ENCODE data around the gene ZBTB20.

Gene ZBTB20

GRCh38 chr3:114299941-114300624 is 847.0 kb downstream of the ZBTB20 start:
- no peak for DNase-seq

GRCh38 chr3:114299421-114299820 is 847.7 kb downstream of the ZBTB20 start:
- no peak for DNase-seq

DNA sequence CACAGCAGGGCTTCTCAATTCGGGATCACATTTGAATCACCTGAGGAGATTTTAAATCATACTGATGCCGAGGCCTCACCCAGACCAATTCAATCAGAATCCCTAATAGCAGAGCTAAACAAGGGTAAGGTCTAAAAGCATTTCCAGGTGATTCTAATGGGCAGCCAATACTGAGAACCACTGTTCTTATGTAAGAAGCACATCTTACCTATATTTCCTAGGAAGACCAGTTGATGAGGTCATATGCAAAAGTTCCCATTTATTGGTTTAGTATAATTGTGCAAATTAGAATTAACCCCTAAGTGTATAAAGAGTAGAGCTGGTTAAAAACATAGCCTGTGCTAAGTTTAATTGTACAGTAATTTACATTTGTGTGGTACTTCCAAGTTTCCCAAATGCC is 851.1 kb downstream of the ZBTB20 start:
- DNase-seq = no peak

DNA sequence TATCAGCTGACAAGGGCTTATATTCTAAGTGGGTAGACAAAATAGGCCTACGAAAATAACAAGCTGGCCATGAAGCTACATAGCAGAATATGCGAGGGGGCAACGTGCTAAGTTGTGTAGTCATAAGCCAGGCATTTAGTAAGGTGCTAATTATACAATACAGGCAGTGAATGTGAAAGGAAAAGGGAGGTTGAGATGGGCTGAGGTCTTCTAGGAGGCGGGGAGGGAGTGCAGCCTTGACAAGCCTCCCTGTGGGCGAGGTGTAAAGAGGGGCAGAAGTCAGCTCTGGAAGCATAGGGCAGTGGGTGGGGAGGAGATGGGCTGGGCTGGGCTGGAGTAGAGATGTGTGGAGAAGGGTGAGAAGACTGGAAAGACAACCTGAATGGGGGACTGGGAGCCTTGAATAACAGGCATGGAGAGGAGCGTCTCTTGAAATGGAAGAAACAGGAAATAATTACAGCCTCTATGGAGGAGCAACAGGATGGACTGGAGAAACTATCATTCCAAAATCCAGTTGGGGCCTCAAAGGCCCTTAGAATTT is 852.1 kb downstream of the ZBTB20 start:
- DNase-seq = no peak

DNA sequence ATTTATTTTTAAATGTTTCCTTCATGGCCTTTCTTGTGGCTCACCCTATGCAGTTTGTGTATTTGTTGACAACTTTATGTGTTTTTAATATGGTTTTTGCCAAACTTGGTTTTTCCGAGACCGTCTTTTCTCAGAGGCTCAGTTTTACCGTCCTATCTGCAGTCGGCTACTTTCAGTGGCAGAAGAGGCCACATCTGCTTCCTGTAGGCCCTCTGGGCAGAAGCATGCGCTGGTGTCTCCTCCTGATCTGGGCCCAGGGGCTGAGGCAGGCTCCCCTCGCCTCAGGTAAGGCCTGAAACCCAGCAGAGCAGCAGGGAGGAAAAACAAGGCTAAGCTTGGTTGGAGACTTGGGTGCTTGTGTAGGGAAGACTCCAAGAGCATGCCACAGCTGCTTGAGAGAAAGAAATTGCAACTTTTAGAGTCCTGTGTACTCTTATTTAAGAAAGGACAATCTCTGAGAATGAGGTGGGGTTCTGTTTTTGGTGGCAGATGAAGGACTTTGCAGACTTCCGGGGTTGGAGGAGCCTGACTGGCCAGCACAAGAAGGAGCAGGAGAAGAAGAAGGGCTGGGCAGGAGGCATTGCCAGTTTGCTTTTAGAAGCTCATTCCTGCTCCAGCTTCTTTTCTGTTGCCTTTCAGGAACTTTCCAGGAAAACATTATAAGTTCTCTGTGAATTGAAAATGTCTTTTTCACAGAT is 853.1 kb downstream of the ZBTB20 start, which contains the start of gene TIGIT:
TIGIT (plus strand) TSS at position 191 of the 698 bp plus-strand sequence; CDS start at position 225, 34 bp downstream.
- DNase-seq = no peak

DNA sequence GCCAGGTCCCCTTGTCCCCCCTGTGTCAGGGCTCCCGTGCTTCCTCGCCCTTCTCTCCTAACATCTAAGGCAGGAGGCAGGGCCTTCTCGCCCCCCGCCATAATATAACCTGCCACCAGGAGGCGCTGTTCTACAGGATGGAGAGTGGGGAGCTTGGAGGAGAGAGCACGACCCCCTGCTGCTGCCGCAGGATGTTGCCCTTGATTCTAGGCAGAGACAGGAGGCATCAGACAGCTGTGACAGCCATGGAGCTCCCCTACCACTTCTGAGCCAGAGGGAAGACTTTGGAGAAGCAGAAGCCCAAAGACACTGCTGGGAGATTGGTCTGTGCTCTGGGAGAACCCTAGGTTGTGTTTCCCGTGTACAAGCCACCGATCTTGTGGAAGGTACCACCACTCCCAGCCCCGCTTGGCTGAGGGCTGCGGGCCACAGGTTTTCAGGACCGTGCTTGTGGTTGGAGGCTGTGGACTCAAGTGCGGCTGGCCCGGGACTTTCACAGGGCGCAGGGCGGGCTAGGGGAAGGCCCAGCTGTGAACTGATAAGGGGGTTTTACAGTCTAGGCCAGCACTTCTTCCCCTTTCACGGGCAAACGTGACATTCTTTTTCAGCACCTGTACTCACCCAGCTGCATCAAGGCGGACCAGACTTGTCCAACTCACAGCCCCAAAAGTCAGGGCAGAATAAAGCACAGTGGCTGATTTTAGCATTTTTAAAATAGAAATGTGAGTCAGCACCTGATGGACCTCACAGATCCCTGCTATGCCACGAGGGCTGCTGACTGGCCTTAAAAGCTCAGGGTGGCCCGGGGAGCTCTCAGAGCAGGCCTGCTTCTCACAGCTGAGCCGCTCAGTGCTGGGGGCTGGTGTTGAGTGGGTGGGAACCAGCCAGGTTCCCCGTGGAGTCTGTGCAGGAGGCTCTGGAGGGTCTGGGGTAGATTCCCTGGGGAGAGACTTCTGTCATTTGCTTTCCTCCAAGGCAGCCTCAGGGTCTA is 855.9 kb downstream of the ZBTB20 start:
- peak; percentile 86 for DNase-seq

DNA sequence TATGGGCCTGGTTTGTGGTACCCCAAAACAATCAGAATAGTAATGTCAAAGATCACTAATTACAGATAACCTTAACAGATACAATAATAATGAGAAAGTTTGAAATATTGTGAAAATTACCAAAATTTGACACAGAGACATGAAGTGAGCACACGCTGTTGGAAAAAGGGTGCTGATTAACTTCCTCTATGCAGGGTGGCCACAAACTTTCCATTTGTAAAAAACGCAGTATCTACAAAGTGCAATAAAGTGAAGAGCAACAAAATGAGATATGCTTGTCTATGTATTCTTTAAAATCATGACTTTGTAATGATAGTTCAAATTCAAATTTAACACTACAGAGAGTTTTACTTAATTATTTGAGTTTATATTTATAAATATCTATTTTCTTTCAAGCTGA is 860.8 kb downstream of the ZBTB20 start:
- no peak for DNase-seq

DNA sequence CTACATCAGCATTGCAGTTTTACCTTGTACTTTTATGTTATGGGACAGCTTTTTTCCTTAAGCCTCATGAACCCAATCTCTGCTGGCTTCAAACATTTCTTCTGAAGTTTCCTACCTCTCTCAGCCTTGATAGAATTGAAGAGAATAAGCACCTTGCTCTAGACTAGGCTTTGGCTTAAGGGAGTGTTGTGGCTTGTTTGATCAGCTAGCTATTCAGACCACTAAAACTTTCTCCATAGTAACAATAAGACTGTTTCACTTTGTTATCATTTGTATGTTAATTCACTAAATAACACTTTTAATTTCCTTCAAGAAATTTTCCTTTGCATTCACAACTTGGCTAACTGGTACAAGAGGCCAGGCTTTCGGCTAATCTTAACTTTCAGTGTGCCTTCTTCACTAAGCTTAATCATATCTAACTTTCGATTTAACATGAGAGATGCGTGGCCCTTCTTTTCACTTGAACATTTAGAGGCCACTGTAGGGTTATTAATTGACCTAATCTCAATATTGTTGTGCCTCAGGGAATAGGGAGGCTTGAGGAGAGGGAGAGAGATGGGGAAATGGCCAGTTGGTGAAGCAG is 861.3 kb downstream of the ZBTB20 start:
- DNase-seq = no peak

DNA sequence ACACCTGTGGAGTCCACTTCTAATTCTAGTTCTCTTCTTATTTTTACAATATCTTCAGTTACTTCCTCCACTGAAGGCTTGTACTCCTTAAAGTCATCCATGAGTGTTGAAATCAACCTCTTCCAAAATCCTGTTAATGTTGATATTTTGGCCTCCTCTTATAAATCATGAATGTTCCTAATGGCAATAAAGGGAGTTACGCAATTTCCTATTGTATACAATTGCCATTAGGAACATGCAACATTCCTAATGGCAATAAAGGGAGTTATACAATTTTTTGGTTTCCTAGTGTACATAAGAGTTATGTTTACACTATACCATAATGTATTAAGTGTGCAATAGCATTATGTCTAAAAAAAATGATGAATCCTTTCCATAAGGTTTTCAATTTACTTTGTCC is 862.4 kb downstream of the ZBTB20 start:
- no peak for DNase-seq
